ENCODE data around the gene DEK. TPM values are rescaled to one million over a fixed set of nuclear protein-coding genes. Genes with fewer than 3 reads are reported as not detected.

Gene DEK
- total RNA-seq, 1 donor from 2014 or later = 78.5 TPM

GRCh38 chr6:18219591-18219990 is 44.7 kb downstream of the DEK start:
- Histone ChIP-seq H3K4me1 (no peaks in the 10 kb centered on the region), H3K4me3 (no peak overlapping the region), H3K36me3 (peaks cover 85% of the 10 kb centered on the region), H3K9me3 (no peaks in the 10 kb centered on the region), H3K27me3 (ENCODE audit: low read depth) (no peaks in the 10 kb centered on the region), H3K27ac (no peak overlapping the region)
- intact Hi-C loops (cut with DNase I) = no loop called here
- no peak for ATAC-seq
- no peak for DNase-seq
- TF ChIP-seq, protein P1, sequence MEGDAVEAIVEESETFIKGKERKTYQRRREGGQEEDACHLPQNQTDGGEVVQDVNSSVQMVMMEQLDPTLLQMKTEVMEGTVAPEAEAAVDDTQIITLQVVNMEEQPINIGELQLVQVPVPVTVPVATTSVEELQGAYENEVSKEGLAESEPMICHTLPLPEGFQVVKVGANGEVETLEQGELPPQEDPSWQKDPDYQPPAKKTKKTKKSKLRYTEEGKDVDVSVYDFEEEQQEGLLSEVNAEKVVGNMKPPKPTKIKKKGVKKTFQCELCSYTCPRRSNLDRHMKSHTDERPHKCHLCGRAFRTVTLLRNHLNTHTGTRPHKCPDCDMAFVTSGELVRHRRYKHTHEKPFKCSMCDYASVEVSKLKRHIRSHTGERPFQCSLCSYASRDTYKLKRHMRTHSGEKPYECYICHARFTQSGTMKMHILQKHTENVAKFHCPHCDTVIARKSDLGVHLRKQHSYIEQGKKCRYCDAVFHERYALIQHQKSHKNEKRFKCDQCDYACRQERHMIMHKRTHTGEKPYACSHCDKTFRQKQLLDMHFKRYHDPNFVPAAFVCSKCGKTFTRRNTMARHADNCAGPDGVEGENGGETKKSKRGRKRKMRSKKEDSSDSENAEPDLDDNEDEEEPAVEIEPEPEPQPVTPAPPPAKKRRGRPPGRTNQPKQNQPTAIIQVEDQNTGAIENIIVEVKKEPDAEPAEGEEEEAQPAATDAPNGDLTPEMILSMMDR (IDR thresholded peaks at IDR 0.05) = no peak

DNA sequence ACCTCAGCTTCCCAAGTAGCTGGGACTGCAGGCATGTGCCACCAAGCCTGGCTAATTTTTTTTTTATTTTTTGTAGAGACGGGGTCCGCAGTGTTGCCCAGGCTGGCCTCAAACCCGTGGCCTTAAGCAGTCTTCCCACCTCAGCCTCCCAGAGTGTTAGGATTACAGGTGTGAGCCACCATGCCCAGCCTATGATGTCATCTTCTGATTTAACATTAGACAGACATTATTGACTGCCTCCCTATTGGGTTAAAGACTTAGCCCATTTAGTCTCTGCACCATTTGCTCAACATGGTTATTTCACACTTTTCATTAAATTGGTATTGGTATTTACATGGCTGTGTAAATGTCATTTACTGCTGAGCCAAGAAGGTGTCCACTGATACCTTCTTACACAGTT is 46.1 kb downstream of the DEK start:
- TF ChIP-seq, protein P1 (IDR thresholded peaks at IDR 0.05) = no peak
- H3K27me3 ChIP-seq (ENCODE audit: low read depth) = no peaks in the 10 kb centered on the region
- no peak overlapping the region for H3K27ac ChIP-seq
- no peaks in the 10 kb centered on the region for H3K4me1 ChIP-seq
- H3K36me3 ChIP-seq = peaks cover 80% of the 10 kb centered on the region
- intact Hi-C loops (cut with DNase I) = no loop called here
- ATAC-seq (no peak), DNase-seq (no peak)
- H3K4me3 ChIP-seq = no peak overlapping the region
- no peaks in the 10 kb centered on the region for H3K9me3 ChIP-seq

- H3K4me1 ChIP-seq = no peaks in the 10 kb centered on the region
- no peak for DNase-seq
- intact Hi-C loops (cut with DNase I) = no loop called here
Observed at GRCh38 chr6:18216411-18216810, 47.9 kb downstream of the DEK start.

GRCh38 chr6:18215436-18215835 is 48.9 kb downstream of the DEK start:
- Histone ChIP-seq H3K4me1 (no peaks in the 10 kb centered on the region), H3K27me3 (ENCODE audit: low read depth) (no peaks in the 10 kb centered on the region), H3K27ac (no peak overlapping the region), H3K36me3 (peaks cover 60% of the 10 kb centered on the region), H3K9me3 (no peaks in the 10 kb centered on the region), H3K4me3 (no peak overlapping the region)
- ATAC-seq (peak; percentile 29 to 48), DNase-seq (no peak)
- intact Hi-C loops (cut with DNase I) = no loop called here
- TF ChIP-seq, protein P1 (IDR thresholded peaks at IDR 0.05) = no peak

More at GRCh38 chr6:18216411-18216810, 47.9 kb downstream of the DEK start:
- Histone ChIP-seq H3K27ac (no peak overlapping the region), H3K4me3 (no peak overlapping the region), H3K36me3 (peaks cover 70% of the 10 kb centered on the region), H3K9me3 (no peaks in the 10 kb centered on the region), H3K27me3 (ENCODE audit: low read depth) (no peaks in the 10 kb centered on the region)
- ATAC-seq = no peak
- TF ChIP-seq, protein P1 (IDR thresholded peaks at IDR 0.05) = no peak

- TF ChIP-seq, protein P1 (IDR thresholded peaks at IDR 0.05) = no peak
- Histone ChIP-seq H3K27ac (no peak overlapping the region), H3K4me3 (no peak overlapping the region), H3K36me3 (peaks cover 54% of the 10 kb centered on the region), H3K4me1 (no peaks in the 10 kb centered on the region), H3K27me3 (ENCODE audit: low read depth) (no peaks in the 10 kb centered on the region), H3K9me3 (no peaks in the 10 kb centered on the region)
- intact Hi-C loops (cut with DNase I) = no loop called here
- DNase-seq = no peak
- no peak for ATAC-seq
Observed at GRCh38 chr6:18214003-18214402, 50.3 kb downstream of the DEK start.

DNA sequence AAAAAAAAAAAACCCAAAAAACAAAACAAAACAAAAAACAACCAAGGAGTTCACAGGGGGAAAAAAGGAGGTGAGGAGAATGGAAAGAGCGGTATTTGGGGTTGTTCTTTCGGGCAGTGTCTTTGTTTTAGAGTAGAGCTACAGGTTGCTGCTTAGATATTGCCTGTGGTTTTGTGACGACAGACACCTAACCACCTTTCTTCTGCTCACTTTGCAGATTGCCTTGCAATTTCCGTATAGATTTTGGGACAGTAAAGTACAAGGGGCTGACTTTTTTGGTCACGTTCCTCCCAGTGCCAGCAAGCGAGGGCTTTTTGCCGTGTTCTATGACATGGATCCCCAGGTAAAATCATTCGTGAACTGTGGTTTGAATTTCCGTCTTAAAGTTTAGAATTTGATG is 50.9 kb downstream of the DEK start:
- TF ChIP-seq, protein P1 (IDR thresholded peaks at IDR 0.05) = no peak
- Histone ChIP-seq H3K27me3 (ENCODE audit: low read depth) (no peaks in the 10 kb centered on the region), H3K4me3 (no peak overlapping the region), H3K4me1 (no peaks in the 10 kb centered on the region), H3K27ac (no peak overlapping the region), H3K36me3 (peaks cover 52% of the 10 kb centered on the region), H3K9me3 (no peaks in the 10 kb centered on the region)
- ATAC-seq = no peak
- intact Hi-C loops (cut with DNase I) = no loop called here
- no peak for DNase-seq
